Activated CD4-positive, alpha-beta T cell treated with anti-CD3 and anti-CD28 coated beads for 1 hour (primary cell): Measurements from ENCODE around the gene PITPNB.
A peak's percentile ranks its signal among the peaks of the same experiment; 100 is the strongest.

Experiments used
- DNase-seq: peaks from one replicate; pipeline ENCODE4 v3.0.0-alpha.2; 2020

Gene PITPNB

DNA sequence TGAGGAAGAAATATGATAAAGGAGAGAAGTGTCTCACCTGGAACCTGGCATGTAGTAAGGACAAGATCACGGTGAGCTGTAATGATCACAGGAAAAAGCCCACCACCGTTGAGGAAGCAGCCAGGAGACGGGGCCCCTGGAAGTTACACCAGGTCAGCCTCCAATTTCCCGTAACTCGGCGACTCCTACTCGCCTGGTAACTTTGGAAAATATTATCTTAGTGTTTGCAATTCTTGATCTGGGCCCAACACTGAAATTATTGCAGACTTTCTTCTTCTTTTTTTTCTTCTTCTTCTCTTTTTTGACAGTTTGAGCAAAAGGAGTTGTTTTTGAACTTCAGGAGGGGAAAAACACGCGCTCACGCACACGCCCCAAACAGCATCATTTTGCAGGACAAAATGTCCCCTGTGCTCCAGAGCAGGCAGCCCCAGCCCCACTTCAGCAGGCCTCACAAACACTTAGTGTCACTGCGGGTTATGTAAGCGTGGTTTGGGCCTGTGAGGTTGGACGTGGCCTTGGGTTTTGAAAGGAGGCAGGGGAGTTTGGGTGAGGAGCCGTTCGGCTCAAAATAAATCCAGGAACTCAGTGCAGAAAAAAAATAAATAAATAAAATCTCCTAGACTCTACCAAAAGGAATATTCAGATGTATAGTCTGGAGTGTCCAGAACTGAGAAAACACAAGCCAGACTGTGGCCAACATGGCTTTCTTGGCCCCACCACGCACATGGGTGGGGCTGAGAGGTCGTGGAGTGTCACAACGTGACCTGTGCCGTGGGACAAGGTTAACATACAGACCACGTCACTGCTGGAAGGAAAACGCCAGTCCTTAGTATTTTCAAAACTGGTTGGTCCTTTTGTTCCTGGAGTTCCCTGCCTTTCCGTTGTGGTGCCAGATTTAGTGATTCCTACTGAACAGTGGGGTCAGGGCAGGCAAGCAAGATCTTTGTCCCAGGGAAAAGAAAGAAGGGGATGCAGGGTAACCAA lies 91.2 kb downstream of the PITPNB start:
- DNase-seq: no peak

DNA sequence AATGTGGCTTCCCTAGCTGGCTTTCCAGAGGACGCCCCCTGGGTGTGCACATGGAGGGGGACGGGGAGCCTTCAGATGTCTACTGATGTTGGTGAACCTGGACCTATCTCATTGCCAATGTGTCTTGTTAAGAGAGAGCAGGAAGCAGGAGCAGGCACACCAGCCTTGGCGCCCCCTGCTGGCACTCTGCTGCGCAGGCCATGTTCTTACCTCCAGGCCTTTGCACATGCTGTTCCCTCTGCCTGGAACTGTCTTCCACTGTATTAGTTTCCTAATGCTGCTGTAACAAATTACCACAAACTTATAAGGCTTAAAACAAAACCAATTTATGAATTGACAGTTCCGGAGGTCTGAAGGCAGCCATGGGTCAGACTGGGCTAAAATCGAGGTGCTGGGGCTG lies 93.9 kb downstream of the PITPNB start:
- DNase-seq: no peak

DNA sequence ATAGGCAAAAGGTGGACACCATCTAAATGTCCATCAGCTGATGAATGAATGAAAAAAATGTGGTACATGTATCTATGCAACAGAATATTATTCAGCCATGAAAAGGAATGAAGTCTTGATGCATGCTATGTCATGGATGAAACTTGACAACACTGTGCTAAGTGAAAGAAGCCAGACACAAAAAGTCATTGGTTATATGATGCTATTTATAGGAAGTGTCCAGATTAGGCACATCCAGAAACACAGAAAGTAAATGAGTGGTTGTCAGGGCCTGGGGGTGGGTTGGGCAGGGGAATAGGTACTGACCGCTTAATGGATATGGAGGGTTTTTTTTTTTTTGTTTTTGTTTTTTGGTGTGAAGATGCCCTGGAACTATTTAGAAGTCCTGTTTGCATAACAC lies 95.8 kb downstream of the PITPNB start:
- no peak for DNase-seq

DNA sequence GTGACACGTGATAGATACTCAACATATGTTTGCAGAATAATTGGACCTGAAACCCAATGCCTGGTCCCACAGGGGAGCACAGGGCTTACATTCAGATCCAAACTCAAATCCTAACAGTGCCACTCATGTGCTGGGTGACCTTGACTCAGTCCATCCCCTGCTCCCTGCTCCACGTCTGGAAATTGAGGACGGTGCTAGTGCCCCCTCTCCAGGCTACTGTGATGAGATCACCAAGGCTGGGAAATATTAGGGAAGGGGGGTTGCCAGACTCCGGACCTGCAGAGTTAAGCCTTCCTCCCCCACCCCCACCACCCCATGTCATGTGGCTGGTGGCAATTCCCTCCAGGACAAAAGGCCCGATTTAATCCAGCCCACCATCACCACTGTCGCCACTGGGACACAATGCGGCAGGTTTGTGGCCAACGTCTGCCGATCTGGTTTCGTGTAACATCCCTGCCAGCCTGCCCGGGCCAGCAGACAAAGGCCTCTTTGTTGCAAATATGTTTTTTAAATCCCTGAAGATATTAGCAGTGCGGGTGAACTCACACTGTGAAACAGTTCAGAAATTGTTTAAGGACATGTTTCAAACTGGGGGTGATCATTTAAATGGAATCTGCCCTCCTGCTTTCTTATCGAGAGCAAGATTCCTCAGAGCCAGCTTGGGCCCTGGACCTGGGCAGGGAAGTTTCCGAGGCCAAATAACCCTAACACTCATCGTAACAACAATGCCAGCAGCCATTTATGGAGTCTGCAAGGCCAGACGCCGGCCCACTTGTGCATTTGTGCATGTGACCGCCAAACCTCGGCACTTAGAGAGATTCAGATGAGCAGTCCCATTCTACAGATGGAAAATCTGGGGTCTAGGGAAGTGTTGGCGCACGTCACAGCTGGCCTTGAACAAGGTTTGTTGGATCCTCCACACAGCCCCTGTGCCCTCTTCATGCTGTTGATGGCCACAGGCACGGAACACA lies 97.9 kb downstream of the PITPNB start:
- DNase-seq: no peak

DNA sequence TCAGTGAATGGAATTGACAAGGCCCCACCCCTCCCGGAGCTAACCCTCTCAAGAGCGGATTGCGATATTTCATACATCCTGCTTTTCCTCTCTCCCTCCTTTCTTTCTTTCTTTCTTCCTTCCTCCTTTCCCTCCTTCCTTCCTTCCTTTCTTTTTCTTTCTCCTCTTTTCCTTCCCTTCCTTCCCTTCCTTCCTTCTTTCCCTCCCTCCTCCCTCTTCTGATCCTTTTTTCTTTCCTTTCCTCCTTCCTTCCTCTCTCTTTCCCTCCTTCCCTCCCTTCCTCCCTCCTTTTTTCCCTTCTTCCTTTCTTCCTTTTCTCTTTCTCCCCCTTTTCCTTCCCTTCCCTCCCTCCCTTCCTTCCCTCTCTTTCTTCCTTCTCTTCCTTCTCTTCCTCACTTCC lies 102.5 kb downstream of the PITPNB start:
- DNase-seq: no peak

DNA sequence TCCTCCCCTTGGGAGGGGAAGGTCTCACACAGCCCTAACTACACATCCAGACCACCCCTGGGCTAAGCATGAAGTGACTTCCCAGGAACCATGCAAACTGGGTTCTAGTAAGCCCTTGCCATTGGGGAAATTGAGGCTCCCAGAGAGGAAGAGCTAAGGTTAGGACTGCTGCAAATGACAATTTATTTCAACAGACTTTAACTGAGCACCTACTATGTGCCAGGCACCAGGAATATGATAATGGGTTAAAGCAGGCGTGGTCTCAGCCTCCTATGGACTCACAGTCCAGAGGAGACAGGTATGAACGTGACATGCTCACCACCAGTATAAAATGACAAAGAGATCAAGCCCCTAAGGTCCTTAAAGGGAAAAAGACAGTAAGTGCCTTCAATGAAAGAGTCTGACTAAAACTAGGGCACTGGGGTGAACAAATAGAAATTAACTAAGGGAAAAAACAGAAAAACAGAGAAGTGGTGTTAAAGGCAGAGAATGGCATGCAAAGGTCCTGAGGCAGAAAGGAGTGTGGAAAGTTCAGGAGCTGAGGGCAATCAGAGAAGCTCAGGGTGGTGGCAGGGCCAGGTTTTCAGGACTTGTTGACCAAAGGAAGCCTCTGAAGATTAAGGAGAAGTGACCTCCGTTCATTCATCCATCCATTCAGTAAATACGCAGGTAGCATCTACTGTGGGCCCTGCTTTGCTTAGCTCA lies 103.1 kb downstream of the PITPNB start:
- DNase-seq: no peak

DNA sequence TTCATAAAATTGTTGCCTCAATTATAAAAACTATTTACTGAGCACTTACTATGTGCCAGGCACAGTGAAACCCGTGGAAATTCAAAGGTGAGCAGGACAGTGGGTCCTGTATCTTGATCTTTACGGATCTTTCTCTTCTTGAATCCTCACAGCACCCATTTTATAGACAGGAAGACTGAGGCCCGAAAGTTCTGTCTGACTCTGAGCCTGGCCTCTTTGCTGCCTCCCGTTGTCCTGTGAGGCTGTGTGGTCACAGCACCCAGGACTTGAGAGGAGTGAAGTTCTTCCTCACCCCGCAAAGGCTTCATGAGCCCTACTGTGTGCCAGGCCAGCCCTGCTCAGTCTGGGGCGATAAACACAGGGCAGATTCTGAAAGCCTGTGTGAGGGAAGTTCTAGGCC lies 104.1 kb downstream of the PITPNB start:
- DNase-seq: no peak

DNA sequence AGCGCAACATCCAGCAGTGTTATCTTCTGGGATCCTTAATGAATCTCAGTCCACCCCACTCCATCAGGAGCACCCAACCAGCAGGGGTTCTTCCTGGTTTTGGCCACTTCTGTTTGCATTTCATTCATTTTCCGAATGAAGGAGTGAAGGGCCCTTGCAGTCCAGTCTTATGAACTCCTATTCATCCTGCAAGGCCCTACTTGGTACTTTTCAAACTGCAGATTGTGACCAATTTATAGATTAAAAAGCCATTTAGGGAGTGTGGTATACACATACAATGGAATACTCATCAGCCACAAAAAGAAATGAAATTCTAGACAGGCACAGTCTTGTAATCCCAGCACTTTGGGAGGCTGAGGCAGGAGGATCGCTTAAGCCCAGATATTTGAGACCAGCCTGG lies 107.3 kb downstream of the PITPNB start:
- no peak for DNase-seq

DNA sequence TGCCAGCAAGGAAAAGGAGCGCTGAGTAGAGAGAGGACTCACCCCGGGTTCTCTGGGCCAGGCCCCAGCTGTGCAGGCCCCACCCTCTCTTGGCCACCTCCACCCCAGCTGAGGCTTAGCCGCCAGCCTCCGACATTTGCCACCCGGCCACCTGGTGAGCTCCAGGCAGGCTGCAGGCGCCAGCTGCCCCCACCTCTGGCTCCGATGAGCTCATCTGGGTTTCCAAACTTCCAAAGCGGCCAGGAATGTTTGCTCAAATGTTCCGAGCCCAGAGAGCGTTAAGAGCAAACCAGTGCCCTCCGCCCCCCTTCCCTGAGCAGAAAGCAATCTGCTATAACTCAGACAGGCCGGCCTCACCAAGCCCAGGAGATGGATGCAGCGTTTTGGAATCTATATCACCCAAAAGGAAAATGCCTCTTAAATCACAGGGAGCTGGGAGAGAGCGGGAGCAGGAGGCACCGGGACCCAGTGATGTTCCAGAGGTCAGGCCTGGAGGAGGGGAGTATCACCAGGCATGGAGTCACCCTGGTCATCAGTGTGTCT lies 108.4 kb downstream of the PITPNB start:
- DNase-seq: no peak

DNA sequence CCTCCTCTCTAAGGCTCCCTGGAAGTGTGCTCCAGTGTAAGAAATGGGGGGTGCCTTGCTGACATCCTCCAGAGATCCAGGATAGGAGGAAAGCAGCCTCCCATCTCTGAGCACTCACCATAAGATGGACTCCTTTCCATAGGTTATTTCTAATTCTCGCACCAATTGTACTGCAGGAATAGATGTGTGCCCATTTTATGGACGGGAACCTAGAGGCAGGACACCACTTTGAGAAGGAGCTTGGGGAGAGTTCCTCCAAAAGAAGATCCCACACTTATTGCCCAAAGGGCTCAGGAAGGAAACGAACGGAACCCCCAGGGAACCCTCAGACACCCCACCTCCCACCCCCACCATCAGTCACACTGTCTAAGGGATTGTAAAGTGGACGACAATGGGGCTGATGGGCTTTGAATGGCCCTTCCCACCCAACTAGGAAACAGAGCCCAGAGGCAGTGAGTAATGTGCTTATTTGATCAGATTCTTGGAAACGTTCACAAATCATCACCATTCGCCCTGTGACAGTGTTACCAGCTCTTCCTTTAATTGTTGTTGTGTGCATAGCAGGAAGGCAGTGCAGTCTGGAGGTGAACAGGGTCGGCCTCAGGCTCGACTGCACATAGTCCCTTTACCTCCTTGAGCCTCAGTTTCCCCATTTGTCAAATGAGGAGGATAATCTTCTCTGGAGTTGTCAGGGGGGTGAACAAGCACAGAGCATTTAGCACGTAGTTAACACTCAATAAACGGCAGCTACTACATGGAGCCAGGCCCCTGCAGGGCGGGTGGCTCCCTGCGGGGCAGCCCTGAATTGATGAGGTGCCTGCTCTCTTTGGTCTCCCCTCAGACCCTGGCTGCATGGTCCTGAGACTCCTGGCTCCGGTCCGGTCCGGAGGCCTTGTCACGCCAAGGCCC lies 109.1 kb downstream of the PITPNB start:
- no peak for DNase-seq

DNA sequence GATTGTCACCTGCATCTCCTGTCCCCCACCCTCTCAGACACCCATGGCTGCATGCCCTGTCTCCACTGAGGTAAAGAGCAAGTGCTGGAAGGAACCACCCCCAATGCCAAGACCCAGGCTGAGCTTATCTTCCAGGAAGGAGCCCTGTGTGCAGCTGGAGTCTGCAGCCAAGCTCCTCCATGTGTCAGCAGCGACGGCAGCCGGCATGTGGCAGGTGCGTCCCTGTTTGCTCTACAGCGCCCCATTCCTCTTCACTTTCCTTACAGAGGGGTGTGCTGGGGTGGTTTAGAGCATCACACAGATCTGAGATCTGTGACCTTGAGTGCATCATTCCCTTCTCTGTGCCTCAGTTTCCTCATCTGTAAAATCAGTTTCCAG lies 109.8 kb downstream of the PITPNB start:
- no peak for DNase-seq

DNA sequence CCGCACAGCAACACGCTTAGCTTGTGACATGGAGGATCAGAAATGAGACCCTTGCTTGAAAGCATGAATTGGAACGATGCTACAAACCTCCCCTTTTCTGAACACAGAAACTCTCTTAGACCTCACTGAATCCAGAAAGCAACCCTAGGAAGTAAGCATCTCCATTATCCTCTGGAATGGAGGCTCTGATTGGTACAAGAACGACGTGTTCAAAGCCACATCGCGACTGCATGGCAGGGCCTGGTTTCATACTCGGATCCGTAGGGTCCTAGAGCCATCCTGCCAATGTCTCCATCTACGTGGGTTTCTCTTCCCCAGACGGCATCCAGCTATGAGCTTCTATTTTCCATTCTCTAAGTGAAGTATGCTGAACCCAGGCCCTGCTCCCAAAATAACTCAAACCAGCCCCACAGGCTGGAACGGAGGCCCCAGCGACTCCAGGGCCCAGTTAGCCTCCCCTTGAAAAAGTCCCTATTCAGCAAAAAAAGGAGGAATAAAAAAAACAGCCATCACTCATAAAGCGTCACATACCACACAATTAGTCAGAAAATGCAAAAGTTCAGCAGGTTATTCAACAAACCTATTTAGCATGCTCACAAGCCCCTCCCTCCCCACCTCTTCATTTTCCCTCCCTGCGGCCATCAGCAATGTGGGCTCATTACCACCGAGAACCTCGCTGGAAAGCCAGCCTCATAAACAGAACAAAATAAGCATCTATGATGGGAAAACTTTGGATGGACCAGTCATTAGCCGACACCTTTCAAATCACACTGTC lies 110.4 kb downstream of the PITPNB start:
- DNase-seq: no peak

DNA sequence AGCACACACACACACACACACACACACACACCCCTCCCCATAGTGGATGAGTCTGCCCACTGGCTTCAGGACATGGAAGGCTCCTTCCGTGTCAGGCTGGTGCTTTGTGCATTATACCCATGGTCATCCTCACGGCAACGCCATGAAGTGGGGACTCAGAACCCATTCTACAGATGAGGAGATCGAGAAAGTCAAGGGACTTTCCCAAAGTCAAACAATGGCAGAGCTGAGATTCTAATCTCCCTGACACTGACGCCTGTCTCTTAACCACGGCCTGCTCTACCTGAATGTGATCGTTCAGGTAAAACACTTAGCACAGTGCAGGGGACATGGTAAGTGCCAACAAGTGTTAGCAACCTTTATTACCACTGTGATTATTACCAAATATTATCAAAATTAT lies 113.2 kb downstream of the PITPNB start:
- no peak for DNase-seq

DNA sequence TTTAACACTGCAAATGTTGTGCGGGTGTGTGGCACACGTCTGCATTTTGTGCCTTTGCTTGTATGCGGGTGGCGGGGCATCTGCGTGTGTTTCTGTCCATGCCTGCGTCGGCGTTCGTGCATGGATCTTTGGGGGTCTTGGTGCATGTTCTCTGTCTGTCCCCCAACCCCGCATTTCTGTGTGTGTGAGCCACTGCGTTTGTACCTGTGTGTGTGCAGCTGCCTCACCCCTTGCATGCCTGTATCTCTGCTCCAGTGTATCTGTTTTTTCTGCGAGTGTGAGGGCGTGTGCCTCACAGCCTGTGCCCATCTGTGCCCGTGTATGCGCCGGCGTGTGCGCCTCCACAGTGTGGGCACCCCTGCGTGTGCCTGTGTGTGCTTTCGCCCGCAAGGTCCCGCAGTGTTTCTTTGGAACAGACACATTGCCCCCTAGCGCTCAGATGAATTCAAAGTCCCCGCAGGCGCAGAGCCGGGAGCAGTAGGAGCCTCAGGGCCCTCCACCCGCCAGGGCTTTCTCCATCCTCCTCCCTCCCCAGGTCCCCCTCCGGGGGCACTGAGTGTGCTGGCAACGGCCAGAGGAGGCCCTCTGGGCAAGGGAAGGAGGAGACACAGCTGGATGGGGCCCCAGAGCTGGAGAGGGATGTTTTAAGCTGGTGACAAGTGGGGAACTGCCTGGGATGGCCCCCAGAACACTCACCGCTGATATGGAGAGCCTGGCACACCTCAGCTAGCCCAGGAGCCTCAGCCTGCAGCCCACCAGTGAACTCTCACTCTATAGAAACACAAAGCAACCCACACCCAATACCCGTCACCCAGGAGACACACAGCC lies 114.4 kb downstream of the PITPNB start:
- DNase-seq: peak; percentile 26

DNA sequence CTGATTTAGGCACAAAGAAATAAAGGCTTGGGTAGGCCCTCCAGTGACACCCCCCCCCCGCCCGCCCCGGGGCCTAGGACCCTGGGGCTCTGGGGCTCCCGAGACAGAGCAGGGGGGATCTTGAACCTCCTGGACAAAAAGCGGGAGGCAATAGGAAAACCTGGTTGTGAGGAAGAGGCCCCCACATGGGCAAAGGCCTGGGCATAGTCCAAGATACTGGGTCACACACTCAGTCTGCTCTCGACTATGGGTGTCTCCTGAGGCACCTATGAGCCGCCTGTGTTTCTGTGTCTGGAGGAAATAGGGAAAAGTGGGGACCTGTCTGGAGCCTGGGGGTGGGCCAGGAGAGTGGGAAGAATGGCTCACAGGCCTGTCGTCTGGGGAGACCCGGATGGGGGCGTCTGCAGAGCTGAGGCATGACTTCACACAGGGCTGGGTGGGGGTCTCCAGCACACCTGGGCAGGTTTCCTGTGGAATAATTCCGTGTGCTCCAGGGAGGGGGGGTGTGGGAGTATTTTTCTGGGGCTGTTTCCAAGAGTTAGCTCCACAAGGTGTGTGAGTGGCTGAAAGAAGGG lies 115.1 kb downstream of the PITPNB start:
- DNase-seq: no peak

DNA sequence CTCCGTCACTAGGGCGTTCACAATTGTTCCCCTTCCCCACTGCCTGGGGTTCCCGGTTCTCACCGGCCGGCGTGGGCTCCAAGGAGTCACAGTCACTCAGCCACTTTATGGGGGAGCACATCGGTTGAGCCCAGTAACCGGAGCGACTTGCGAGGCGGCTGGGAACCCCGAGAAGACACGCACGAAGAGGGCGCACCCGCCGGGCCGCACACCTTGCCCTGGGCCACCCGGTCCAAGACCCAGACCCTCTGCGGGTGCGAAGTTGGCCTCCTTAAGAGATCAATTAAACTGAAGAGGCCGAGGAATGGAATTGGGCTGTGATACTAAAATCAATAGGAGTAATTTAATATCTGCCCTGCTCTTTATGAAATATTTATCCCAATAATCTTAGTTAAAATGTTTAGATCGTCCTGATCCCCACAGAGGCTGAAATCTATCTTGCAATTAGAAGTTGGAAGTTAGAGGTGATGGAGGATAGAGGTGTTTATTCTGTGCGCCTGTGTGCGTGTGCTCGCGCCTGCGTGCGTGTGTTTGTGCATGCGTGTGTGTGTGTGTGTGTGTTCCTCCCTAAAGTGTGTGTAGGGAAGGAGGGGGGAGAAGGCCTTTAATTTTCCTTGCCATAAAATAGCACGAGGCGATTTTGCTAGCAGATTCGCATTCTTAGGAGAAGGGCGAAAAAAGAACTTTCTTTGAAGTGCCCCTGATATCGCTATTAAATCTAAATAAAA lies 116.5 kb downstream of the PITPNB start:
- DNase-seq: no peak
